GM23338 (cell line): ENCODE data around the gene SAMD13. TPM values are rescaled to one million over a fixed set of nuclear protein-coding genes. Genes with fewer than 3 reads are reported as not detected.

Experiments
- ATAC-seq: fragments of 200-7000 bp; cut with Tn5 transposase; 3 replicates; pipeline ENCODE4 v1.9.1; 2020
- DNase-seq: peaks from one replicate; pipeline ENCODE4 v3.0.0-alpha.2; 2015; ENCODE audit warnings: low spot score
- H2AFZ ChIP-seq: fragments of 200-600 bp; sonication (generic); 2 replicates; pipeline ENCODE4 v1.8.0; 2016; ENCODE audit warnings: antibody characterized with exemption, mild to moderate bottlenecking, moderate library complexity
- H3F3A ChIP-seq: fragments of 200-600 bp; sonication (generic); replicated peaks from 2 replicates; pipeline ENCODE4 v1.8.0; 2017; ENCODE audit warnings: antibody characterized with exemption, mixed run types, low read depth
- H3K27ac ChIP-seq: fragments of 200-600 bp; sonication (generic); 2 replicates; pipeline ENCODE4 v1.6.1; 2016; ENCODE audit warnings: low read depth
- H3K27me3 ChIP-seq: fragments of 200-600 bp; sonication (generic); 2 replicates; pipeline ENCODE4 v1.8.0; 2016; ENCODE audit warnings: mild to moderate bottlenecking, mixed run types, moderate library complexity; ENCODE audit not compliant: insufficient read depth
- H3K36me3 ChIP-seq: fragments of 200-600 bp; sonication (generic); 2 replicates; pipeline ENCODE4 v1.8.0; 2016; ENCODE audit warnings: mild to moderate bottlenecking; ENCODE audit not compliant: insufficient read depth
- H3K4me1 ChIP-seq: fragments of 200-600 bp; sonication (generic); 2 replicates; pipeline ENCODE4 v1.8.0; 2016; ENCODE audit warnings: mild to moderate bottlenecking, moderate library complexity; ENCODE audit not compliant: insufficient read depth
- H3K4me2 ChIP-seq: fragments of 200-600 bp; sonication (generic); 2 replicates; pipeline ENCODE4 v1.7.1; 2017; ENCODE audit warnings: mixed run types
- H3K4me3 ChIP-seq: fragments of 200-600 bp; sonication (generic); 2 replicates; pipeline ENCODE4 v1.6.1; 2016; ENCODE audit warnings: mixed run types
- H3K79me2 ChIP-seq: fragments of 200-600 bp; sonication (generic); replicated peaks from 2 replicates; pipeline ENCODE4 v1.8.0; 2017; ENCODE audit warnings: mild to moderate bottlenecking; ENCODE audit not compliant: insufficient read depth
- H3K9me2 ChIP-seq: fragments of 200-600 bp; sonication (generic); 2 replicates; pipeline ENCODE4 v1.8.0; 2017; ENCODE audit not compliant: insufficient read depth
- H4K20me1 ChIP-seq: fragments of 200-600 bp; sonication (generic); replicated peaks from 2 replicates; pipeline ENCODE4 v1.8.0; 2017; ENCODE audit warnings: mild to moderate bottlenecking; ENCODE audit not compliant: insufficient read depth
- H3K27ac Mint-ChIP-seq: 2 replicates; pipeline ENCODE4 v1.8.0; 2020; ENCODE audit warnings: inconsistent platforms, mild to moderate bottlenecking, moderate library complexity, mixed read lengths
- H3K27me3 Mint-ChIP-seq: 3 replicates; pipeline ENCODE4 v1.8.0; 2022; ENCODE audit warnings: low read depth, mild to moderate bottlenecking, moderate library complexity, mixed read lengths, inconsistent platforms; ENCODE audit not compliant: insufficient read depth, poor library complexity
- H3K36me3 Mint-ChIP-seq: 3 replicates; pipeline ENCODE4 v1.8.0; 2021; ENCODE audit warnings: low read depth, mild to moderate bottlenecking, inconsistent platforms, moderate library complexity, mixed read lengths
- H3K4me1 Mint-ChIP-seq: 3 replicates; pipeline ENCODE4 v1.8.0; 2020; ENCODE audit warnings: mild to moderate bottlenecking, inconsistent platforms, mixed read lengths
- H3K4me3 Mint-ChIP-seq: 3 replicates; pipeline ENCODE4 v1.8.0; 2021; ENCODE audit warnings: moderate library complexity, mild to moderate bottlenecking, inconsistent platforms, mixed read lengths
- H3K9me3 Mint-ChIP-seq: 3 replicates; pipeline ENCODE4 v1.8.0; 2020; ENCODE audit warnings: moderate library complexity, mild to moderate bottlenecking, inconsistent platforms, mixed read lengths
- CREB1 ChIP-seq: fragments of 250-450 bp; sonication (Bioruptor Pico); IDR thresholded peaks from 2 replicates; pipeline ENCODE4 v1.5.0; 2020; ENCODE audit warnings: low read depth, mild to moderate bottlenecking, moderate library complexity
- NANOG ChIP-seq: IDR thresholded peaks from 2 replicates; pipeline ENCODE4 v1.6.1; 2016; ENCODE audit warnings: antibody characterized with exemption, borderline replicate concordance
- POLR2AphosphoS5 ChIP-seq: IDR thresholded peaks from 2 replicates; pipeline ENCODE4 v1.6.1; 2016; ENCODE audit warnings: antibody characterized with exemption, low read depth
- REST ChIP-seq: IDR thresholded peaks from one replicate; pipeline ENCODE4 v1.6.1; 2018; ENCODE audit warnings: antibody characterized with exemption; ENCODE audit not compliant: unreplicated experiment
- ZNF114 ChIP-seq: fragments of 250-450 bp; sonication (Bioruptor Pico); IDR thresholded peaks from 2 replicates; pipeline ENCODE4 v1.5.0; 2020; ENCODE audit warnings: mild to moderate bottlenecking, moderate library complexity
- ZNF331 ChIP-seq: fragments of 250-450 bp; sonication (Bioruptor Pico); IDR thresholded peaks from 2 replicates; pipeline ENCODE4 v1.5.0; 2020; ENCODE audit warnings: low read depth, mild to moderate bottlenecking, moderate library complexity
- polyA plus RNA-seq: library from polyadenylated mRNA; unstranded; fragments of >200 nt; fragmentation: Nextera tagmentation; extraction: Ambion mirVana; gene quantifications from 2 replicates; pipeline ENCODE4 v1.2.1, GENCODE V29; 2016
- total RNA-seq: library from RNA; depleted of rRNA; stranded (reverse); fragments of >200 nt; shearing (Covaris generic); gene quantifications from 2 replicates; pipeline ENCODE4 v1.2.3, GENCODE V29; 2014
- TF ChIP-seq, protein P1 (sequence below): fragments of 250-450 bp; sonication (Bioruptor Pico); IDR thresholded peaks from 2 replicates; pipeline ENCODE4 v1.5.0; 2020; ENCODE audit warnings: mild to moderate bottlenecking, moderate library complexity

Gene SAMD13
- total and polyA plus RNA-seq, 2 experiments from 2014 or later = 2.5 to 3.6 TPM

DNA sequence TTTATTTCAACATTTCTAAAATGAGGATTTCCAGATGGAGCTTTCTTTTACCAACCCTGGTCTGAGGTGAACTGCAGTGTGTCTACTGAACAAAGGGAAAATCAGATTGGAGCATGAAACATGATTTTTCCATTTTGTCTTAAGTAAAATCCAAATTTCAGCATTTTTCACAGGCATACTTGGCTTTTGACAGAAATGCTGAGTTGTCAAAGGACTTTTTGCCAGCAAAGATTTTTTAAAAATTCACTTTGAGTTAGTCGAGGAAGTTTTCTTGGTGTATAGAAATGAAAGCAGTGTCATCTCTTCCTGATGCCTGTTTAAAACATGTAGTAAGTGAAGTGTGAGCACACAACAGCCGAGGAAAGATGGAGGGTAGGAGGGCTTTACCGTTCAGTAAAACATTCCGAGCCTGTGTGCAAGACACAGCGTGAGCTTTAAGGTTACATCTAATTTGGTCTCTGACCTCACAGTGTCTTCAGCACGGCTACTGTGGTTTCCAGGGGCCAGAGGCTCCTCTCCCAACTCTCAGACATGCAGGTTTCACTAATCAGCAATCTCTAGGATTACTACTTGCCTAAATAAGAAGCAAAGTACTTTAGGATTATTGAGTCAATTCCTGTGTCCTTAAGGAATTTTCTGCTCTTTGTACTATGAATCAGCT is 45.9 kb downstream of the SAMD13 start (continued):
- TF ChIP-seq, protein P1, sequence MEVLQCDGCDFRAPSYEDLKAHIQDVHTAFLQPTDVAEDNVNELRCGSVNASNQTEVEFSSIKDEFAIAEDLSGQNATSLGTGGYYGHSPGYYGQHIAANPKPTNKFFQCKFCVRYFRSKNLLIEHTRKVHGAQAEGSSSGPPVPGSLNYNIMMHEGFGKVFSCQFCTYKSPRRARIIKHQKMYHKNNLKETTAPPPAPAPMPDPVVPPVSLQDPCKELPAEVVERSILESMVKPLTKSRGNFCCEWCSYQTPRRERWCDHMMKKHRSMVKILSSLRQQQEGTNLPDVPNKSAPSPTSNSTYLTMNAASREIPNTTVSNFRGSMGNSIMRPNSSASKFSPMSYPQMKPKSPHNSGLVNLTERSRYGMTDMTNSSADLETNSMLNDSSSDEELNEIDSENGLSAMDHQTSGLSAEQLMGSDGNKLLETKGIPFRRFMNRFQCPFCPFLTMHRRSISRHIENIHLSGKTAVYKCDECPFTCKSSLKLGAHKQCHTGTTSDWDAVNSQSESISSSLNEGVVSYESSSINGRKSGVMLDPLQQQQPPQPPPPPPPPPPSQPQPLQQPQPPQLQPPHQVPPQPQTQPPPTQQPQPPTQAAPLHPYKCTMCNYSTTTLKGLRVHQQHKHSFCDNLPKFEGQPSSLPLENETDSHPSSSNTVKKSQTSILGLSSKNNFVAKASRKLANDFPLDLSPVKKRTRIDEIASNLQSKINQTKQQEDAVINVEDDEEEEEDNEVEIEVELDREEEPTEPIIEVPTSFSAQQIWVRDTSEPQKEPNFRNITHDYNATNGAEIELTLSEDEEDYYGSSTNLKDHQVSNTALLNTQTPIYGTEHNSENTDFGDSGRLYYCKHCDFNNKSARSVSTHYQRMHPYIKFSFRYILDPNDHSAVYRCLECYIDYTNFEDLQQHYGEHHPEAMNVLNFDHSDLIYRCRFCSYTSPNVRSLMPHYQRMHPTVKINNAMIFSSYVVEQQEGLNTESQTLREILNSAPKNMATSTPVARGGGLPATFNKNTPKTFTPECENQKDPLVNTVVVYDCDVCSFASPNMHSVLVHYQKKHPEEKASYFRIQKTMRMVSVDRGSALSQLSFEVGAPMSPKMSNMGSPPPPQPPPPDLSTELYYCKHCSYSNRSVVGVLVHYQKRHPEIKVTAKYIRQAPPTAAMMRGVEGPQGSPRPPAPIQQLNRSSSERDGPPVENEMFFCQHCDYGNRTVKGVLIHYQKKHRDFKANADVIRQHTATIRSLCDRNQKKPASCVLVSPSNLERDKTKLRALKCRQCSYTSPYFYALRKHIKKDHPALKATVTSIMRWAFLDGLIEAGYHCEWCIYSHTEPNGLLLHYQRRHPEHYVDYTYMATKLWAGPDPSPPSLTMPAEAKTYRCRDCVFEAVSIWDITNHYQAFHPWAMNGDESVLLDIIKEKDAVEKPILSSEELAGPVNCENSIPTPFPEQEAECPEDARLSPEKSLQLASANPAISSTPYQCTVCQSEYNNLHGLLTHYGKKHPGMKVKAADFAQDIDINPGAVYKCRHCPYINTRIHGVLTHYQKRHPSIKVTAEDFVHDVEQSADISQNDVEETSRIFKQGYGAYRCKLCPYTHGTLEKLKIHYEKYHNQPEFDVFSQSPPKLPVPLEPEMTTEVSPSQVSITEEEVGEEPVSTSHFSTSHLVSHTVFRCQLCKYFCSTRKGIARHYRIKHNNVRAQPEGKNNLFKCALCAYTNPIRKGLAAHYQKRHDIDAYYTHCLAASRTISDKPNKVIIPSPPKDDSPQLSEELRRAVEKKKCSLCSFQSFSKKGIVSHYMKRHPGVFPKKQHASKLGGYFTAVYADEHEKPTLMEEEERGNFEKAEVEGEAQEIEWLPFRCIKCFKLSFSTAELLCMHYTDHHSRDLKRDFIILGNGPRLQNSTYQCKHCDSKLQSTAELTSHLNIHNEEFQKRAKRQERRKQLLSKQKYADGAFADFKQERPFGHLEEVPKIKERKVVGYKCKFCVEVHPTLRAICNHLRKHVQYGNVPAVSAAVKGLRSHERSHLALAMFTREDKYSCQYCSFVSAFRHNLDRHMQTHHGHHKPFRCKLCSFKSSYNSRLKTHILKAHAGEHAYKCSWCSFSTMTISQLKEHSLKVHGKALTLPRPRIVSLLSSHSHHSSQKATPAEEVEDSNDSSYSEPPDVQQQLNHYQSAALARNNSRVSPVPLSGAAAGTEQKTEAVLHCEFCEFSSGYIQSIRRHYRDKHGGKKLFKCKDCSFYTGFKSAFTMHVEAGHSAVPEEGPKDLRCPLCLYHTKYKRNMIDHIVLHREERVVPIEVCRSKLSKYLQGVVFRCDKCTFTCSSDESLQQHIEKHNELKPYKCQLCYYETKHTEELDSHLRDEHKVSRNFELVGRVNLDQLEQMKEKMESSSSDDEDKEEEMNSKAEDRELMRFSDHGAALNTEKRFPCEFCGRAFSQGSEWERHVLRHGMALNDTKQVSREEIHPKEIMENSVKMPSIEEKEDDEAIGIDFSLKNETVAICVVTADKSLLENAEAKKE (CRISPR knock-in tag) = no peak

DNA sequence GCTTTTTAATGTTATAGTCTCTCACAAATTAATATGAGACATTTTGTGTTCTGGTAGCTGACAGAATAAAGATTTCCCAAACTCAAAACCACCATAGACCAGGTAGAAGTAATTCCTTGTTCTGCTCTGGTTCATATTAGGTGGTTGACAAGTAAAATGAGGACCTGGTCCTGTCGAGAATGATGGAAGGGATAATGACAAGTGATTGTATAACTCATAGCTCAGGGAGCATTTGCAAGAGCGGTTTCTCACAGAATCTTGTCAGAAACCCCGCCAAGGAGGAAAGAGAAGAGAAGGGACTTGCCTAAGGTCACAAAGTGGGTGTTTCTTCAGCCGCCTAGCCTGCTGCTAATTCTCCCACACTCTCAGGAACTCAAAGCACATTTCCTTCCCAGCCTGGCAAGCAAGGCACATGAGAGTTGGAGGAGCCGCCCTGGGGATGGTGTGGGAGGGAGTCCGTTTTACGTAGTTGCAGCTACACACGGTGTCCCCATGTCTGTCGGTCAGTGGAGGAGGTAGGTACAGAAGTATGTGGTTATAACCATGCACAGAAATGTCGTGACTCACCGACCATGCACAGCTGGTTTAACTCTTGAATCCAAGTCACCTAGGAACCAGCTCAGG is 46.5 kb downstream of the SAMD13 start:
- Histone ChIP-seq H3K4me1 (no peaks in the 10 kb centered on the region), H3K4me3 (no peak overlapping the region), H3K27me3 (no peaks in the 10 kb centered on the region), H3F3A (no peaks in the 10 kb centered on the region), H3K9me2 (0 out of 2 replicates have a peak, but pooled peaks cover 15% of the 10 kb centered on the region), H3K79me2 (no peaks in the 10 kb centered on the region), H2AFZ (no peak overlapping the region), H3K27ac (no peak overlapping the region), H3K4me2 (no peak overlapping the region), H4K20me1 (no peaks in the 10 kb centered on the region), H3K36me3 (no peaks in the 10 kb centered on the region)
- H3K4me1 Mint-ChIP-seq = no peaks in the 10 kb centered on the region
- TF ChIP-seq ZNF331 (CRISPR knock-in tag) (no peak), POLR2AphosphoS5 (no peak), REST (no peak), CREB1 (no peak), NANOG (no peak), ZNF114 (no peak)
- H3K27me3 Mint-ChIP-seq = peaks cover 2% of the 10 kb centered on the region
- no peaks in the 10 kb centered on the region for H3K36me3 Mint-ChIP-seq
- DNase-seq (no peak), ATAC-seq (no peak)
- no peak overlapping the region; the same call in 1 of the 2 replicates for H3K27ac Mint-ChIP-seq
- H3K9me3 Mint-ChIP-seq = no peaks in the 10 kb centered on the region
- no peak overlapping the region for H3K4me3 Mint-ChIP-seq
